HG03571 (cell line): ENCODE measurements around the gene FAF1.
A peak's percentile ranks its signal among the peaks of the same experiment; 100 is the strongest.

Experiments
- ATAC-seq: cut with Tn5 transposase; IDR thresholded peaks from one replicate; pipeline ENCODE4 v1.9.1; 2021; ENCODE audit not compliant: unreplicated experiment

FAF1 gene

DNA sequence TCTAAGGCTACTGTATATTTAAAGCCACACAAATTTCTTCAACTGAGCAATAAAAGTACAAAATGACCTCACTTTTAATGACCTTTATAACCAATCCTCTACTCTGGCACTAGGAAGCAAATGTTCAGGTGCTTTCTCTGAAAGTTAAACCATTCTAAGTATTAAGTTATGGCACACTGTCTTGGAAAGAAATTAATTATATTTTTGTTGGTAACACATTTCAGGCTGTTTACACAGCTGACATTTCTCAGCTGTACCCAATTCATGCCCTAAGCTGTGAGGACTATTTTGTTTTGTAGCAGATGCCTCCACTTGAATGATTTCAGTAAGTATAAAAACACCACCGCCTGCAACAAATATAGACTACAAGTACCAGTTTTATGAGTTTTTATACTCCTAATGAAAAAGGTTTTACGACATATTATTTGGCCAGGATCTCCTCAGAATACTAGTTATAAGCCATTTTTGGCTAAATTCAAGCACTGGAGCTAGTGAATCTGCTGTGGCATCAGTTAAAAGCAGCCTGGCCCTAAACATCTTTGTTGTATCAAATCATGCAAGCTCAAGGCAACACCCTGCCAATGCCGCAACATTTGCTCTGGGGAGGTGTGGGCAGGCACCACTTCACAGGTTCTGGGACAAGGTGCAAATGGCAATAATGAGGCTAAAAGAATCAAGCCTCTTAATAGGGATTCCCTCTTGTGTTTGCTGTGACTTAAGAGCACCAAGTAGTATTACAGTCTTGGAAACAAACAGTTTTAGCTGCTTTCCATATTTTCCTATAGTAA is 308.4 kb downstream of the FAF1 start:
- no peak for ATAC-seq

GRCh38 chr1:50646526-50646925 is 313.5 kb downstream of the FAF1 start:
- no peak for ATAC-seq

GRCh38 chr1:50645139-50645538 is 314.9 kb downstream of the FAF1 start:
- ATAC-seq, result no peak

GRCh38 chr1:50644447-50645105 is 315.5 kb downstream of the FAF1 start:
- no peak for ATAC-seq

DNA sequence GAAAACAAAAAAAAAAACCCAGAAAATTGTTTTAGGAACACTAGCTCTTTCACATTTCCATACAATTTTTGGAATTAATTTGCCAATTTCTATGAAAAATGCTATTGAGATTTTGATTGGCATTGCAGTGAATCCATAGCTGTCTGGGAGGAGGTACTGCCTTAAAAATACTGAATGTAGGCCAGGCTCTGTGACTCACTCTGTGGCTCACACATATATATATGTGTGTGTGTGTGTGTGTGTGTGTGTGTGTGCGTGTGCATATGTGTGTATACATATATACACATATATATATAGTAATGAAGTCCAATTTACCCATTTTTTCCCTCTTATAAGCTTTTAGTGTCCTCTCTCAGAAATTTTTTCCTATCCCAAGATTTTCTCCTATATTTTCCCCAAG is 322.6 kb downstream of the FAF1 start:
- no peak for ATAC-seq

DNA sequence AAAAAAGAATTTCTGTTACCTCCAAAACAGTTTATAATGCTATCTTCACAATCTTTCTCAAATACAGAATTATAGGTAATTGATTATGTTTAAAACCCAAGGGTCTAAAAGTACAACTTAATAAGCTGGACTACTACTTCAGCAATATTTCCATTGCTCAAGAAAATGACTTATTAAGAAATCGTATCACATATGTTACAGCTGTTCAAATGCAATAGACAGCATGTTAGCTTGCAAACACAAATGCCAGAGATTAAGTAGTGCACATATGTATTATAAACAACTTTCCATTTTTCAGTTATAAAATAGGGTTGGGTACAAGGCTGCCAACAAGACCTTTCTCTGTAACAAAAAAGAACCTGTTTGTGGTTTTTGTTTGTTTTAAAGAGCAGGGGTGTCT is 325.8 kb downstream of the FAF1 start:
- no peak for ATAC-seq

DNA sequence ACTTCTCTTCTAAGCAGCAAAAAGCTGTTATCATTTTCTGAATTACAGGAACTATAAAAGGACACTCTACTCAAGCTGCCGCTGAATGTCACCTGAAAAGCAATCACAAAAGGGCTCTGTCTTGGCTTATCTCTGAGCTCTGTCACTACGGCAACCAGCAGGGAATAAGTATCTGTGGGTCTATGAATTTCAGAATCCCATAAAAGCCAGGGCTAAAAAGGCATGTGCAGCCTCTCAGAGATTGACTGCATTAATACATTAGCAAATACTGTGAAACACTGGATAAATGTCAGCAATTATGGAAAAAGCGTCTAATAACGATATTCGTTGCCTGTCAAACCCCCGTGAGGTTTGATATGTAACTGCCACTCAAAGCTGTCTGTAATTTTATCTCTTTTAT is 326.6 kb downstream of the FAF1 start:
- no peak for ATAC-seq

- ATAC-seq, result no peak
Observed at GRCh38 chr1:50631161-50631560, 328.9 kb downstream of the FAF1 start.

GRCh38 chr1:50622259-50622658 is 337.8 kb downstream of the FAF1 start:
- no peak for ATAC-seq

- no peak for ATAC-seq
Observed at GRCh38 chr1:50620680-50621329, 339.3 kb downstream of the FAF1 start.

GRCh38 chr1:50615036-50615750 is 344.9 kb downstream of the FAF1 start:
- ATAC-seq, result no peak

DNA sequence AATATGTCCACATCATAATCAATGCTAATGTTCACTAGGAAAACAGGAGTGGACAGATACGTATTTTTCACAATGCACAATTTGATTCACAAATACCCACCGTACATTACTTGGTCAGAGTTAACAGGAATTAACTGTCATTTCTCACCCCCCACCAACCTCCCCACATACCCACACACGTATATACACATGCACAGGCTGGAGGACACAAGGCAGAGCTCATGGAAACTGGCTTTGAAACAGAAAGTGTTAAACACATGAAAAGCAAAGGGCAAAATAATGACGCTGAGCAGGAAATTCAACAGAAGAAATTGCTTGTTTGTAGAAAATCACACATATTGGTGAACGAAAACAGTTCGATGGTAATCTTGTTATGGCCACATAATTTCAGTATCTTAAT is 348.4 kb downstream of the FAF1 start:
- ATAC-seq, result no peak

GRCh38 chr1:50610563-50610962 is 349.5 kb downstream of the FAF1 start:
- ATAC-seq, result no peak

DNA sequence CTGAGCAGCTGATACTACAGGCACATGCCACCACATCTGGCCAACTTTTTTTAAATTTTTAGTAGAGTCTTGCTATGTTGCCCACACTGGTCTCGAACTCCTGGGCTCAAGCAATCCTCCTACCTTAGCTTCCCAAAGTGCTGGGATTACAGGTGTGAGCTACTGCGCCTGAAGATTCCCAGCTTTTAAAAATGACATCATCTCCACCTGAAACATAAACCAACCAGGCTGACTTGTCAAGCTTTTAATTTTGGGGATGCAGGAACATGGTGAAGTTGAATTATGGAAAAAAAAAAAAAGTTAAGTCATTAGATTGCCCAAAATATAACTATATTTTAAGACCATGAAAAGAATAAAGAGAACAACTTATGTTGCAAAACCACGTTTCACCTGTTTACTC is 350.6 kb downstream of the FAF1 start:
- ATAC-seq, result no peak

GRCh38 chr1:50605186-50605875 is 354.7 kb downstream of the FAF1 start:
- peak; percentile 60 for ATAC-seq

- ATAC-seq, result no peak
Observed at GRCh38 chr1:50604580-50604979, 355.5 kb downstream of the FAF1 start.

- ATAC-seq, result no peak
Observed at GRCh38 chr1:50603274-50604271, 356.5 kb downstream of the FAF1 start.

GRCh38 chr1:50599546-50599945 is 360.5 kb downstream of the FAF1 start:
- ATAC-seq, result no peak

GRCh38 chr1:50595874-50596273 is 364.2 kb downstream of the FAF1 start:
- no peak for ATAC-seq

GRCh38 chr1:50593515-50593914 is 366.6 kb downstream of the FAF1 start:
- no peak for ATAC-seq
